GM18873 (cell line): Measurements from ENCODE around the gene DCAF8.

Experiments used
- ATAC-seq: cut with Tn5 transposase; IDR thresholded peaks from one replicate; pipeline ENCODE4 v1.9.1; 2021; ENCODE audit warnings: mild to moderate bottlenecking, moderate library complexity, moderate number of reproducible peaks; ENCODE audit not compliant: unreplicated experiment, low FRiP score

The DCAF8 gene

DNA sequence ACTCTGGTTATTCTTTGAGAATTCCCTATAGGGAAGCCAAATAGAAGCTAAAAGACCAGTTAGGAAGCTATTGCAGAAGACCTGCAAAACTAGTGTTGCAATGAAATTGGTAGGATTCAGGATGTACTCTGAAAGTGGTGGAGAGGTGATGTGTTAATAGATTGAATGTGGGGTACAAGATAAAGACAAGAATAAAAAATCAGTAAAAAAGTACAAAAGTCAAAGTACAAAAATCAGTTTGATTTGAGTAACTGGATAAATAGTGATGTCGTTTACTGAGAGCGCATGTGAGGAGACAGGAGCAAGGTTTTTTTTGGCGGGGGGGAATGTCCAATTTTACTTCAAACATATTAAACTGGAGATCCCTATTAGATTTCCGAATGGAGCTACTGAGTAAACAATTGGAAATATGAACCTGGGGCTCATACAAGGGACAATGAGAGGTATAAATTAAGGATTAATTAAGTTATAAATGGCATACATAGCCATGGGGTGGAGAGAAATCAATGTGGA is 2.5 kb upstream of the DCAF8 start:
- no peak for ATAC-seq

DNA sequence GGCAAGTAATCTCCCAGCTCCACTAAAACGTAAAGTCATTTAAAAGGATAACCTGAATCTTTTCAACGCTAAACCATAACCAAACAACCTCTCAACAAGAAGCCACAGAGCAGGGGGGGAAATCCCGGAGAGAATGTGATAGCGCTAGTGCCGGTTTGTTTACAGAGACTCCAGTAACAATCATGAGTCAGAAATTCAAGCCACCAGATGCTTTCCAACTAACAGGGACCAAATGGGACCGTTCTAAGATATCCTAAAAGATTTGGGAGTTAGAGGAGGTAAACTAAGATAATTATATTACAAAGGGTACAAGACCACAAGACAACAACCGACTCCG is 825 bp downstream of the DCAF8 start:
- ATAC-seq, result no peak

DNA sequence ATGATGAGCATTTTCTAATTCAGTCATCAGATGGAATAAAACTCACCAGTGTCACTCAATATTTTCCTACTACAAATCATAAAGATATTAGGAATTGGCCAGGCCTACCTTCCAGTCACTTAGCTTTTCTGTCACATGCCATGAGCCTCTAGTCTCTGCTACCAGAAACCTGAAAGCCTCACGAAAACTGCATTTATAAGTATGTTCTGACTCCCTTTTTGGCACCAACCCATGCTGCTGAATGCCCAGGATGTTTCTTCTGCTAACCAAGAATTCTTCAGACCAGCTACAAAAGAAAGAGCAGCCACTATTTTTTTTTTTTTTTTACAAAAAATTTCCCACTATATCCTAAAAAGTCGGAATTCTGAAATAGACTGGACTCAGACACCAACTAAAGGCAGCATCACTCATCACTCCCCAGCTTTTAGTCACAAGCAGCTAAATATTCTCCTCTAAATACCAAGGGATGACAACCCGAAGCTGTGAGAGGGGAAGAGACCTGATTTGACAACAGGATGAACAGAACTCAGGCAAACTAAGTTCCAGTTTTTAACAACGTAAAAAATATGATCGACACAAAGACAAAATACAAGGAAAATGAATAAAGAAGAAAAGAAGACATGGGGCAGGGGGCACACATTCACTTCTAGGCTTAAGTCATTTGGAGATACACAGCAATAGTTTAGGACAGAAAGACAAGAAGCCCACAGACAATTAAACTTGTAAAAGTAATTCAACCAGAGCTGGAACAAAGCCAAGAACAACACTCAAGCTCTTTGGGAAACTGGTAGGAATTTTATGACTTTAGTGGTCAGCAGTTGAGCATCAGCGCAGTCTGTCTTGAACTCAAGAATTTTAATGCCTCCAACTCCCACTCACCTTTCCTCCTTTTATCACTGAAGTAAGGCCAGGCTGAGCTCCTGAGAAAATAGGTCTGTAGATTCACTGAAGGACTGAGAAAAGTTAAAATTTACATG is 1.7 kb downstream of the DCAF8 start:
- ATAC-seq, result no peak

DNA sequence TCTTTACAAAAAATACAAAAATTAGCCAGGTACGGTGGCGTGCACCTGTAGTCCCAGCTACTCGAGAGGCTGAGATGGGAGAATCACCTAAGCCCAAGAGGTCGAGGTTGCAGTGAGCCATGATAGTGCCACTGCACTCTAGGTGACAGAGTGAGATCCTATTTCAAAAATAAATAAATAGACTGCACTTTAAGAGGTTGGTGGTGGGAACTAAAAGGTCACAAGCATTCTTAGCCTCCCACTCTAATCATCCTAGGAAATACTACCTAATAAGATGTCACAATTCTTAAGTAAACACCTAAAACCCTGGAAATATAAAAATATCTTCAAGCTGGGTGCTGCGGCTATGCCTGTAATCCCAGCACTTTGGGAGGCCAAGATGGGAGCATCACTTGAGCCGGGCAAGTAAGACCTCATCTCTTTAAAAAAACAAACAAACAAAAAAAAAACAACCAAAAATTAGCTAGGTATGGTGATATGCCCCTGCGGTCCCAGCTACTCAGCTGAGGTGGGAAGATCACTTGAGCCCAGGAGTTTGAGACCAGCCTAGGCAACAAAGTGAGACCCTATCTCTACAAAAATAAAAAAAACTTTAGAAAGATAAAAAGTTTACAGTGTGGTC is 4.1 kb downstream of the DCAF8 start:
- ATAC-seq, result no peak

DNA sequence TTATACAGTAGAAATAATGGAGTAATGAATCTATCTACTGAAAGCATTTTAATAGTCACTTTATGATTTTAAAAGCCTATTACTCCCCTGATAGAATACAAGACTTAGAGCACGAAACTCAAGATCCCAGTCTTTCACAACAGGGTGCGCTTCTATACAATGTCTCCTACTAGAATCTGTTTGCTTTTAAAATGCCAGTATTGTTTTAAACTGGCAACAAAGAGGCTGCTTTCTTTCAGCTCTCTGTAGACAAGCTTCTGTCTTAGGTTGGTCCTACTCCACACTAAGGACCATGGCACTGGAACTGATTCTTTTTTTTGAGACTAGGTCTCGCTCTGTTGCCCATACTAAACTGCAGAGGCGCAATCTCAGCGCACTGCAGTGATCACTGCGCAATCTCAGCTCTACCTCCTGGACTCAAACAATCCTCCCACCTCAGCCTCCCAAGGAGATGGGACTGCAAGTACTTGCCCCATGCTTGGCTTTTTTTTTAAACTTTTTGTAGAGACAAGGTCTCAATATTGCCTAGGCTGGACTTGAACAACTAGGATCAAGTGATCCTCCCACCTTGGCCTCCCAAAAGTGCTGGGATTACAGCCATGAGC is 4.8 kb downstream of the DCAF8 start:
- no peak for ATAC-seq

DNA sequence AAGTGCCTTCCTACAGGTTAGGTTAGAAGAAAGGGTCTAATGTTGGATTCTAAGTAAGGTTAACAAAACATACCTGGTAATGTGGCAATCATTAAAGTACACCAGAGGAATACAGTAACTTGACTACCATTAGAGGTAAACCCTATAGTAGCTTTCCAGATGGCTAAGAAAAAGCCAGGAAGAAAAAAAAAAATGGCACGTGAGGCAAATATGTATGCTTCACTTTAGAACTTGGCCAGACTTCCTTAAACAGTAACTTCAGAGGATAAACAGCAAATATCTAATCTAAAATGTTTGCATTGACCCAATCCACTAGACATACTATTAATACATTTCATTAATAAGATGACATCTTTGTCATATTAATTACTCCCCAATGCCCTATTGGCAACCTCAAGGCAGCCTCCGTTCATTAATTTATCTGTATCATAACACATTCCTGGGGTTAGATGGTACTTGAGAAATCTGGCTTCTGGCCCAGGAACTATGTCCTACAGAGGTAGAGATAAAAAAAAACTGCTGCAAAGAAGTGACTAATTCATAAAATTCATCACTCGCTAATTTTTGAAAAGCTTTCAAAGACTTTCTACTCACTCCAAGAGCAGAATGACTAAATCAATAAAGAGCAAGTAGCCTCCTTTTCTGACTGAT is 5.8 kb downstream of the DCAF8 start:
- no peak for ATAC-seq

DNA sequence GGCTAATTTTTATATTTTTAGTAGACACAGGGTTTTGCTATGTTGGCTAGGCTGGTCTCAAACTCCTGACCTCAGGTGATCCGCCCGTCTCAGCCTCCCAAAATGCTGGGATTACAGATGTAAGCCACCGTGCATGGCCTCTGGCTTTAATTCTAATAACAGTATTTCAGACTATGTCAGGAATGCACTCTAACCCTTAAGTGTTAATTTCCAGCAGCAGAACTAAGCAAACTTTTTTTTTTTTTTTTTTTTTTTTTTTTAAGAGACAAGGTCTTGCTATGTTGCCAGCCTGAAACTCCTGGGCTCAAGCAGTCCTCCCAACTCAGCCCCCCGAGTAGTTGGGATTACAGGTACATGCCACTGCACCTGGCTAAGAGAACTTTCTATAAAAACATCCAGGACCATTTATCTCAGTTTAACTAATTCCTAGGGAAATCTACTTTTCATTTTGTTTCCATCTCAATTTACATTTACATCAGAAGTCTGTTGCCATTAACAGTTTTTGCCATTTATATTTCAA is 6.5 kb downstream of the DCAF8 start:
- no peak for ATAC-seq

DNA sequence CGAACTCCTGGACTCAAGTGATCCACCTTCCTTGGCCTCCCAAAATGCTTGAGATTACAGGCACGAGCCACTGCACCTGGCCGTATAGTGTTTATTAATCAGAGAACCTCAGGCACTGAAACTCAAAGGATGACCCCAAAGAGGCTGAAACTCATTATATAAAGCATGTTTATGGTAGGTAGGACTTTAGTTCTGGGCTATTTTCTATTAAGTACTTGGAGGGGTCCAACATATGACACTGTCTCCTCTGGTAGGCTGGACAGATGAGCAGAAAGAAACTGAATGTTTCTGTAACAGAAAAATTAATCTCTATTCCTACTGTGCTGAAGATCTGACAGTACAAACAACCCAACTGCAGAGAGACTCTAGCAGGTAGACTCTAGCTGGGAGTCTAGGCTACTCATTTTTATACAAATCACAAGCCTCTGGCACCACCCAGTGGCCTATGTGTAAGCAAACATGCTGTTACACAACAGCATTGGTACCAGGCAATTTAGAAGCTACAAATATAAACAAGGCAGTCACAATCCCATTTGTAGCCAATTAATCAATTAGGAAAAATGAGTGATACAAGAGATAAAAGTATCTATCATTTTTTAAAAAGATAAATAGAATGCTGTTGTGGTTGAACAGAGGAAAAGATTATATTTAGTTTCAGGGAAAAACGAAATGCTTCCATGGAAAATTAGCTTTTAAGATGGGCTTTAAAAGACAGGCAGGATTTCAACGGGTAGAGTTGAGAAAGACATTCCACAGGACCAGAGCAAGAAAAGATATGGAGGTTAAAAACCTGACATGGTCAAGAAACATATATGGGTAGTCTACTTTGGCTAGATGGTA is 10.4 kb downstream of the DCAF8 start:
- ATAC-seq, result no peak

DNA sequence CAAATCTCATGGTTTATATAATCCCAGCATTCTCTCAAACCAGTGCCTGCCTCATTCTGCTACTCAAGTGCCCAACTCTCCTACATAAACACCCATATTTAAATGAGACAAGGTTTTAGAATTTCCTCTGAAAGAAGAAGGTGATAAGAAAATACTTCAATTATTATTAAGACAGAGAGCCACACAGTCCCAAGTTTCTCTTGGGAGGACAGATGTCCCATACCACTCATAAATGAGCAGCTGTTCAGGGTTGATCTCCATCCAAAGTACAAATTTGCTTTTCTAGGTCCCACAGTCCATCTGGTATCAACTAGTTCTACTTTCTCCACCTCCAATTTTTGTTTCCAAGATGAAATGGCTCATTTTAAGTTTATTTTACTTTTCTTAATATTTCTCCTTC is 11.3 kb downstream of the DCAF8 start:
- ATAC-seq, result no peak

DNA sequence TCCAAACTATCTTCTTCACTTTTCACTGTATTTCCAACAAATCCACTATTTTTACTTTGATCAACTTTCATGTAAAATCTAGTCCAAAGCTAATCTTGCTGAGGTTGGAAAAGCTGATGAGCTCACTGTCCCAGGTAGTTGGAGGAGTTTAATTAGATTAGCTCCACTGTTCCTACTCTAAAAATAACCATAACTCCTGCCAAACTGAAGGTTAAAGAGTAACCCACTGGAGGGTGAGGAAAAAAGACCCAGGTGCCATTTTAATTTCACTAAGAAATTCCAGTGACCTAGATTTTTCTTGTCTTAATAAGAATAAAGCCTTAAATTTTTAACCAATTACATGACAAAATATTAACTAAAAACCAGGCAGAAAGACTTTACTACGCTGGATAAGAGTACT is 15.3 kb downstream of the DCAF8 start:
- no peak for ATAC-seq

DNA sequence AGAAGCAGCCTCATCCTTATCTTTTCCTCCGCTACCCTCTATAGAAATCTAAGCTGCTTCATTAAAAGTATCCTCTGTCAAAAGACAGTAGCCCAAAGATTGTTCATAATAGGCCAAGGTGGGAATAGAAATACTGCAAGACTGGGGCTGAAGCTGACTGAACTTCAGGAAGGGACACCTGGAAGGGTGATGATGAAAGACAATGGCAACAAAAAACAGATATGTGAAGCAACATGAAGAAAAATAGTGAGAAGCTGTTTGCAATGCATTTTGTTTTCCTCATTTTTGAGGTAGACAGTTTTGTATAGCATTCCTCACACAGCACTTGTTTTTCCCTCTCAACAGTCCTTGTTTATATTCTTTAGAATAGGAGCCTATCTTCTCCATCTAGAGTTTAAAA is 16.9 kb downstream of the DCAF8 start:
- no peak for ATAC-seq

DNA sequence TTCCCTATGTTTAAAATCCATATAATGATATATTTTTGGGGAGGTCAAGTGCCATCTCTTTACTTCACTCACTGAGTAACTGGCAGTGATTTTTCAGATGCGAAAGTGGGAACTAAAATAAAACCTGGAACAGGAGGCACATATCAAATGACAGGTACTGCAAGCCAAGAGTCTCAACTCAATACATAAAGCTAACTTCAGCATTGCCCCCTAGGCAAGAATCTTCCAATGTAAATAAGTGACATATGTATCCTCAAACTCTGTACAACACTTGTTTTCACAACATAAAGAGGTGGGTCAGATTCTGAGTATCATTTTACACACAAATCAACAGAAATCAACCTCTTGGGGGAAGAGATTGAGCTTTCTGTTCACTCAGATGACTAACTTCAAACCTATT is 18.1 kb downstream of the DCAF8 start:
- ATAC-seq, result no peak

DNA sequence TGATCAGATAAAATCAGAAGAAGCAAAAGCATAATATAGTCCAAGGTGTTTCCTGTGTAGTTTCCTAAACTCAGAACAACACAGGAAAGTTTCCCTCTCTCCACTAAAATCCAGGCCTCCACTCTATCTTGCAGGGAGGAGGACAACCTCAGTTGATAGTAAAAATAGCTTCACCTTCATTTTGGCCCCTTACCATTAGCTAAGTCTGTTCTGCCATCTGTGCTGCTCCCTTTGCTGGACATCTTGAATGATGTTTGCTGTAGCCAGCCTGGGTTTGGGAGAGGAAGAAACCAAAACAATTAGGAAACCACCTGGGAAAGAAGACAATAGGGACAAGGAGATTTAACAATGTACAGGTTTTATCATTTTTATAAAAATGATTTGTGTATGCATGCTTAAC is 18.6 kb downstream of the DCAF8 start:
- ATAC-seq, result no peak

DNA sequence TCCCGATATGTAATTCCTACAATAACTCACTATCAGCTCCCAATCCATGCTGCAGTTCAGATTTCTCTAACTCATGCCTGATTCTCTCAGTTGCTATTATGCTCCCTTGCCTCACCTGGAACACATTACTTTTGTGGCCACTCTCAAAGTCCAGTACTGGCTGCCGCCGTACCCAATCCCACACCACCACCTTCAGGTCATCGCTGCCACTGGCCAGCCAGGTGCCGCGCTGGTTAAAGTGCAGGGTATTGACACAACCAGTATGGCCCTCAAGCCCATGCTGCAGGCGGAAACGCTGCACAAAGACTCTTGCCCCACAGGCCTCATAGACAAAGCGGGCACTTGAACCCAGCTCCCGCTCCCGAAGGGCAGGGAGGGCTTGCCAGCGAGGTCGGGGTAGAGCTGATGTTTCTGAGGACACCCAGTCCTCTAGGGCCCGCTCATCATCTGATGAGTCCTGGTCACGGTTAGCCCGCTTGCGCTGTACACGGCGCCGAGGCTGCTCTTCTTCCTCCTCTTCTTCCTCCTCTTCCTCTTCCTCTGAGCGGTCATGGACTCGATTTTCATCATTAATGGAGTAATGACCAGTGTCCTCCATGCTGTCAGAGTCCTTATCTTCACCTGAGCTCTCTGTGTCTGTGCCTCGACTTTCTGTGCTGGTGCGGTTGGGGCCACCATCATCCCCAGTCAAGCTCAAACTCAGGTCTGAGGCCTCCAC is 22.6 kb downstream of the DCAF8 start:
- no peak for ATAC-seq

DNA sequence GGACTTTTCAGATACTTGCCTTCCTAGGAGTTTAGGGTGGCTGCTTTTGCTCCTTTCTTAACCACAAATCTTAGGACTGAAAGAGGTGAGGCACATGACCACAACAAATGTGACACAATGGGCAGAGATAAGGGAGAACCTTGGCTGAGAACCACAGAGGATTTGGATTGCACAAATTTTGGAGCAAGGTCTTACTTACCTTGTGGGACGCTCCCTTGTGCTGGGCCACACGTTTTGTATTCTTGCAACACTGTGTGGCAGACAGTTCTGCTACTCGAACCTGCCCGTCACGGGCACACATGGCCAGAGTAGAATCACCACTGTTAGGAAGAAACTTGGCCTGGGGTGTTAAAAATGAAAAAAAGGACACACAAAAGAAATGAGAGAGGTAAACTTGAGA is 23.9 kb downstream of the DCAF8 start:
- ATAC-seq, result no peak

DNA sequence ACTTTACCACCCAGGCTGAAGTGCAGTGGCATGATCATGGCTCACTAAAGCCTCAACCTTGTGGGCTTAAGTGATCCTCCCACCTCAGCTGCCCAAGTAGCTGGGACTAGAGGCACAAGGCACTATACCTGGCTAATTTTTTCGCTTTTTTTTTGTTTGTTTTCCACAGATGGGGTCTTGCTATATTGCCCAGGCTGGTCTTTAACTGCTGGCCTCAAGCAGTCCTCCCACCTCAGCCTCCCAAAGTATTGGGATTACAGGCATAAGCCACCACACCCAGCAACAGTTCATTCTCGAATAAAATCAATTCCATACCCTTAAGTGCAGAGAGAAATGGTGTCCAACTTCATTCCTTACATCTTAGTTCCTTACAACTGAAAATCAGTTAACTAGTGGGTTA is 24.8 kb downstream of the DCAF8 start:
- ATAC-seq, result no peak

DNA sequence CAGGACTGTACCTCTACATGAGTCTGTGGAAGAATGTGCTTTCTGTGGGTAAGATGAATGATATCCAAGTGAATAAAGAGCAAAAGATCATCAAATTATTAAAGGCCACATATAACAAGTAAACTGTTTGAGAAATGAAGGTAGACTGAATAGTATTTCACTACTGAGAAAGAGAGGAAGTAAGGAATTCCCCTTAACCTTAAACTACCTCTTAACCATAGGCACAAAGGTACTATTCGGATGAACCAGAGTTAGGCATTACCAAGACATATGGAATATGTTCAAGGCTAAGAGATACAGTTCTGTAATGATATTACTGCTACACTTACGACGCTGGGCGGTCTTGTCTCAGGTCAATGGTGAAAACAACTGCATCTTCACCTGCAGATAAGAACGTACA is 25.5 kb downstream of the DCAF8 start:
- no peak for ATAC-seq

DNA sequence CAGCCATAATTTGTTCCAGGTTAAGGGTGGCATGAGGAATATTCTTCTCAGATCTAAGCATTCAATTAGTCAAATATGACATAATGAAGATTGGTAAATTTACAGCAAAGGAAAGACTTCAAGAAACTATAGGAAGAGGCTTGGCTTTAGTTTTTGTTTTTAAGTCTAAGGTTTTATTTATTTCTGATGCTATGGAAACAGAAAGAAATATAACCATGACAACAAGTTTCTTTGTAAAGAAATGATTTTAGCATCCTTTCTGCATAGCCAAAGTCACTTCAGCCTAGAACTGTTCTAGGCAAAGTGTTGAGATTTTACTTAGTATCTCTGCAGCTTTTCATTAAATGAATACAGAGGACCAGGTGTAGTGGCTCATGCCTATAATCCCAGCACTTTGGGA is 29.4 kb downstream of the DCAF8 start:
- ATAC-seq, result no peak

DNA sequence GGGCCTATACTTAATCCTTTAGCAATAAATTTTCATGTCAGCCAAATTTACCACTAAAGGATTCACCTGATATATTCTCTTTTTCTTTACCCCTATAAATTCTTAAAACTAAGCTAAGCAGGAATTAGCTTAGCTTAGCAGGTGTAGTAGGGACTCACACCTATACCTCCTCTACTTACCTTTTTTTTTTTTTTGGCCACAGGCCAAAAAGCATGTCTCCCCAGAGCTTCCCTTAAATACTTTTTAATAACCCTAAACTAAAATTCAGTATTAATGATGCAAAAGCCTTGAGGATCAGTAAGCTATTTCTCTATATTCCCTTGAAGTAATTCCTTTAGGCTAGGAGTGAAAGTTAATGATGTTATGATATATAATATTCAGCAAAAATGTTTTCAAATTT is 33.9 kb downstream of the DCAF8 start:
- no peak for ATAC-seq
